Stomach smooth muscle (tissue), 2 donors: ENCODE results near the gene RHBDD3.
"Not testable (repeated sequence)": the region's sequence is repeated elsewhere in the genome, so short reads cannot be mapped to it uniquely, and the experiment has no call there.

Source experiments
- H3K27ac ChIP-seq: one replicate; pipeline ENCODE4 v1.7.0; 2013; ENCODE audit warnings: mild to moderate bottlenecking, low read length, inconsistent platforms
- H3K27me3 ChIP-seq, 2 donors: one replicate each; pipeline ENCODE4 v1.7.0; 2013; ENCODE audit warnings: low read length in 2 of 2; ENCODE audit not compliant: insufficient read depth in 2 of 2, control insufficient read depth in 1 of 2
- H3K36me3 ChIP-seq, 2 donors: one replicate each; pipeline ENCODE4 v1.7.0; 2013; ENCODE audit warnings: low read length in 2 of 2; ENCODE audit not compliant: control insufficient read depth in 2 of 2, insufficient read depth in 2 of 2
- H3K4me1 ChIP-seq: one replicate; pipeline ENCODE4 v1.7.0; 2013; ENCODE audit warnings: low read length; ENCODE audit not compliant: control insufficient read depth, insufficient read depth
- H3K4me3 ChIP-seq, 2 donors: one replicate each; pipeline ENCODE4 v1.7.0; 2013; ENCODE audit warnings: low read length in 2 of 2
- H3K9ac ChIP-seq, 2 donors: one replicate each; pipeline ENCODE4 v1.7.0; 2013; ENCODE audit warnings: low read length in 2 of 2, mild to moderate bottlenecking in 1 of 2
- H3K9me3 ChIP-seq, 2 donors: one replicate each; pipeline ENCODE4 v1.7.0; 2013; ENCODE audit warnings: low read length in 2 of 2; ENCODE audit not compliant: control insufficient read depth in 2 of 2
- donor health status: healthy.
- donor health status: Pancreatic carcinoma.

Gene RHBDD3

GRCh38 chr22:29257751-29258181, 10.0 kb downstream of the RHBDD3 start:
- peaks cover 0 to 4% of the 10 kb centered on the region in 2 donors for H3K36me3 ChIP-seq
- no peaks in the 10 kb centered on the region for H3K27me3 ChIP-seq
- no peak overlapping the region for H3K9ac ChIP-seq
- no peaks in the 10 kb centered on the region for H3K9me3 ChIP-seq
- no peak overlapping the region for H3K4me3 ChIP-seq
- no peaks in the 10 kb centered on the region for H3K4me1 ChIP-seq
- H3K27ac ChIP-seq = no peak overlapping the region

- no peaks in the 10 kb centered on the region for H3K4me1 ChIP-seq
- no peak overlapping the region for H3K27ac ChIP-seq
- peaks cover 0 to 4% of the 10 kb centered on the region in 2 donors for H3K36me3 ChIP-seq
- H3K27me3 ChIP-seq = no peaks in the 10 kb centered on the region
- no peaks in the 10 kb centered on the region for H3K9me3 ChIP-seq
- no peak overlapping the region for H3K4me3 ChIP-seq
- no peak overlapping the region for H3K9ac ChIP-seq
These were observed 11.0 kb downstream of the RHBDD3 start for GRCh38 chr22:29256606-29257325.

- no peaks in the 10 kb centered on the region for H3K27me3 ChIP-seq
- H3K4me3 ChIP-seq = no peak overlapping the region
- H3K9me3 ChIP-seq = no peaks in the 10 kb centered on the region
- H3K9ac ChIP-seq = no peak overlapping the region
- H3K4me1 ChIP-seq = no peaks in the 10 kb centered on the region
- H3K27ac ChIP-seq = no peak overlapping the region
- H3K36me3 ChIP-seq = peaks cover 0 to 2% of the 10 kb centered on the region in 2 donors
These were observed 12.6 kb downstream of the RHBDD3 start for GRCh38 chr22:29255064-29255621.

- Histone ChIP-seq H3K36me3 (no peaks in the 10 kb centered on the region), H3K27me3 (no peaks in the 10 kb centered on the region), H3K9me3 (no peaks in the 10 kb centered on the region), H3K9ac (no peak overlapping the region), H3K4me3 (no peak overlapping the region), H3K27ac (no peak overlapping the region), H3K4me1 (no peaks in the 10 kb centered on the region)
These were observed 13.5 kb downstream of the RHBDD3 start for GRCh38 chr22:29254286-29254660.

- H3K36me3 ChIP-seq = no peaks in the 10 kb centered on the region
- no peak overlapping the region for H3K9ac ChIP-seq
- no peaks in the 10 kb centered on the region for H3K9me3 ChIP-seq
- H3K27ac ChIP-seq = no peak overlapping the region
- no peaks in the 10 kb centered on the region for H3K27me3 ChIP-seq
- H3K4me1 ChIP-seq = no peaks in the 10 kb centered on the region
- no peak overlapping the region for H3K4me3 ChIP-seq
These were observed 14.1 kb downstream of the RHBDD3 start for GRCh38 chr22:29253561-29254285.

GRCh38 chr22:29251981-29252911, 15.5 kb downstream of the RHBDD3 start:
- no peak overlapping the region for H3K27ac ChIP-seq
- H3K4me1 ChIP-seq = no peaks in the 10 kb centered on the region
- H3K36me3 ChIP-seq = no peaks in the 10 kb centered on the region
- no peak overlapping the region for H3K9ac ChIP-seq
- no peak overlapping the region for H3K4me3 ChIP-seq
- H3K27me3 ChIP-seq = no peaks in the 10 kb centered on the region
- H3K9me3 ChIP-seq = no peaks in the 10 kb centered on the region

GRCh38 chr22:29251265-29251664, 16.5 kb downstream of the RHBDD3 start:
- Histone ChIP-seq H3K4me3 (no peak overlapping the region), H3K4me1 (no peaks in the 10 kb centered on the region), H3K9me3 (no peaks in the 10 kb centered on the region), H3K9ac (no peak overlapping the region), H3K27ac (no peak overlapping the region), H3K27me3 (no peaks in the 10 kb centered on the region), H3K36me3 (no peaks in the 10 kb centered on the region)

- not testable (repeated sequence) for H3K4me3 ChIP-seq, H3K27ac ChIP-seq, H3K4me1 ChIP-seq, H3K27me3 ChIP-seq, H3K9ac ChIP-seq, H3K36me3 ChIP-seq, H3K9me3 ChIP-seq
These were observed 19.9 kb downstream of the RHBDD3 start for GRCh38 chr22:29247891-29248290.

- Histone ChIP-seq H3K4me1 (no peaks in the 10 kb centered on the region), H3K4me3 (no peak overlapping the region), H3K27ac (no peak overlapping the region), H3K9me3 (peaks cover 0 to 3% of the 10 kb centered on the region in 2 donors), H3K27me3 (no peaks in the 10 kb centered on the region), H3K9ac (no peak overlapping the region), H3K36me3 (no peaks in the 10 kb centered on the region)
These were observed 22.0 kb downstream of the RHBDD3 start for GRCh38 chr22:29245626-29246385.
